MM.1S (cell line): ENCODE results near the gene SNX7.

ENCODE experiments used
- DNase-seq: peaks from one replicate; pipeline ENCODE4 v3.0.0-alpha.2; 2015
- H2AFZ ChIP-seq: fragments of 300-600 bp; sonication (generic); 2 replicates; pipeline ENCODE4 v1.6.0; 2016; ENCODE audit warnings: antibody characterized with exemption, low read length
- H3F3A ChIP-seq: fragments of 300-600 bp; sonication (generic); 2 replicates; pipeline ENCODE4 v1.6.1; 2016; ENCODE audit warnings: mild to moderate bottlenecking, antibody characterized with exemption, low read length, moderate library complexity, mixed read lengths; ENCODE audit not compliant: insufficient read depth
- H3K27ac ChIP-seq: fragments of 300-600 bp; sonication (generic); 2 replicates; pipeline ENCODE4 v1.5.1; 2016; ENCODE audit warnings: mild to moderate bottlenecking, low read length
- H3K27me3 ChIP-seq: fragments of 300-600 bp; sonication (generic); replicated peaks from 2 replicates; pipeline ENCODE4 v1.6.0; 2016; ENCODE audit warnings: low read length; ENCODE audit not compliant: insufficient read depth
- H3K36me3 ChIP-seq: fragments of 300-600 bp; sonication (generic); replicated peaks from 2 replicates; pipeline ENCODE4 v1.6.1; 2016; ENCODE audit warnings: mild to moderate bottlenecking, low read length, mixed read lengths; ENCODE audit not compliant: insufficient read depth
- H3K4me1 ChIP-seq: fragments of 300-600 bp; sonication (generic); 2 replicates; pipeline ENCODE4 v1.6.1; 2016; ENCODE audit warnings: low read length, mixed read lengths
- H3K4me2 ChIP-seq: fragments of 300-600 bp; sonication (generic); 2 replicates; pipeline ENCODE4 v1.6.0; 2016; ENCODE audit warnings: low read depth, low read length
- H3K4me3 ChIP-seq: fragments of 300-600 bp; sonication (generic); 2 replicates; pipeline ENCODE4 v1.5.1; 2016; ENCODE audit warnings: low read length, mixed read lengths
- H3K79me2 ChIP-seq: fragments of 300-600 bp; sonication (generic); 2 replicates; pipeline ENCODE4 v1.6.1; 2016; ENCODE audit warnings: mixed run types, low read length, mixed read lengths
- H3K9ac ChIP-seq: fragments of 300-600 bp; sonication (generic); 2 replicates; pipeline ENCODE4 v1.6.1; 2016; ENCODE audit warnings: low read length, mixed read lengths
- H3K9me2 ChIP-seq: fragments of 300-600 bp; sonication (generic); replicated peaks from 2 replicates; pipeline ENCODE4 v1.6.1; 2016; ENCODE audit warnings: mild to moderate bottlenecking, low read length, mixed read lengths; ENCODE audit not compliant: insufficient read depth
- H3K9me3 ChIP-seq: fragments of 300-600 bp; sonication (generic); replicated peaks from 2 replicates; pipeline ENCODE4 v1.6.1; 2016; ENCODE audit warnings: mild to moderate bottlenecking, low read length, mixed read lengths; ENCODE audit not compliant: insufficient read depth
- H4K20me1 ChIP-seq: fragments of 300-600 bp; sonication (generic); 2 replicates; pipeline ENCODE4 v1.6.1; 2016; ENCODE audit warnings: mild to moderate bottlenecking, low read length, moderate library complexity, mixed read lengths; ENCODE audit not compliant: insufficient read depth
- CTCF ChIP-seq: fragments of 300-600 bp; sonication (generic); IDR thresholded peaks from 2 replicates; pipeline ENCODE4 v1.5.1; 2016; ENCODE audit warnings: antibody characterized with exemption, low read length, mixed read lengths
- EZH2 ChIP-seq: fragments of 300-600 bp; sonication (generic); optimal IDR thresholded peaks from 2 replicates; pipeline ENCODE3; 2017; ENCODE audit warnings: low read depth, mild to moderate bottlenecking, antibody characterized with exemption, low read length, mixed read lengths
- EZH2phosphoT487 ChIP-seq: fragments of 300-600 bp; sonication (generic); IDR thresholded peaks from 2 replicates; pipeline ENCODE4 v1.6.1; 2018; ENCODE audit warnings: antibody characterized with exemption, low read length

Gene SNX7

DNA sequence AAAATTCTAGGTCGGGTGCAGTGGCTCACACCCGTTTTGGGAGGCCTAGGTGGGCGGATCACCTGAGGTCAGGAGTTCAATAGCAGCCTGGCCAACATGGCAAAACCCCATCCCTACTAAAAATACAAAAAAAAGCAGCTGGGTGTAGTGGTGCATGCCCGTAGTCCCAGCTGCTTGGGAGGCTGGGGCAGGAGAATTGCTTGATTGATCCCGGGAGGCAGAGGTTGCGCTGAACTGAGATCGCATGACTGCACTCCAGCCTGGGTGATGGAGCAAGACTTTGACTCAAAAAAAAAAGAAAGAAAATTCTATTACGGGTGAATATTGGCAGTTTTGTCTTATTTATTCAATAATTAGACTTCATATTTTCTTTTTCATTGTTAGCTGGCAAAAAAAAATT, 62.1 kb downstream of the SNX7 start:
- no peaks in the 10 kb centered on the region for H3K36me3 ChIP-seq
- H4K20me1 ChIP-seq, result no peaks in the 10 kb centered on the region
- H3K79me2 ChIP-seq, result no peaks in the 10 kb centered on the region
- DNase-seq, result no peak
- no peak overlapping the region for H3K4me2 ChIP-seq
- TF ChIP-seq EZH2phosphoT487 (no peak), EZH2 (no peak), CTCF (no peak)
- no peaks in the 10 kb centered on the region for H3K27me3 ChIP-seq
- no peak overlapping the region for H3K9ac ChIP-seq
- H2AFZ ChIP-seq, result no peak overlapping the region
- no peaks in the 10 kb centered on the region for H3K9me2 ChIP-seq
- H3K9me3 ChIP-seq, result no peaks in the 10 kb centered on the region
- H3K27ac ChIP-seq, result no peak overlapping the region
- no peaks in the 10 kb centered on the region for H3F3A ChIP-seq
- H3K4me1 ChIP-seq, result no peaks in the 10 kb centered on the region
- H3K4me3 ChIP-seq, result no peak overlapping the region

DNA sequence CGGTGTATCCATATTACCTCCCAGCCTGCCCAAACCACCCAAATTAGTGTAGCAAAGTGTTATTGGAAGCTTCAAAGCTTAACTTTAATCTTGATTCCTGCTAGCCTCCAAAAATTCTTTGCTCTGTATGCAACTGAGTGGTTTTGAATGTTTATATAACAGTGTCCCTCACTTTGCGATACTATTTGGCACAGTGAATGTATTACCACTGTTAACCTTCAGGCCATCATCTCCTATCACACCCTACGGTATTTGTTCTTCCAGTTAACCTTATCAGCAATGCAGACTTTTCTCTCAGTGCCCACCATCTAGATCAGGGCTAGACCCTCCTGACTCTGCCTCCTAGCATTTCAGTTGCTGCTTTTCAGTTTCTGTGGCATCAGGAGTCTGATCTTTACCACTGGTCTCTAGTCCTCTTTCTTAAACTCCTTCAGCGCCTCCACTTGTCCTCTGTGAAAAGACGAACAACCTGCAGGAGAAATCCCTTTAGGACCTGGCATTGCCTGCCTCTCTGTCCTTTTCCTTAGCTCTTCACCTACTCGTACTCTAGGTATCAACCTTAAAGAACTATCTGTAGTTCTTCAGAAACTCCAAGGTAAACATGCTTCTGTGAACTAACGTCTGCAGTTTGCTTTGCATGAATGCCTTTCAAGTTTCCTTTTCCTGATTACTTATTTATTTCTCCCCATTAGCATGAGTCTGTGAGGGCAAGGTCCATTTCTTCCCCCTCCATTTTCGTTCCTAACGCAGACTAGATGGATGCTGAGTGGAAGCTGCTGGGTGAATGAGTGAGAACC, 71.7 kb downstream of the SNX7 start:
- H3K4me2 ChIP-seq, result no peak overlapping the region

GRCh38 chr1:98733782-98734112, 72.2 kb downstream of the SNX7 start:
- no peaks in the 10 kb centered on the region for H4K20me1 ChIP-seq
- H3K9me3 ChIP-seq, result no peaks in the 10 kb centered on the region
- H3F3A ChIP-seq, result no peaks in the 10 kb centered on the region
- no peak overlapping the region for H3K27ac ChIP-seq
- H3K36me3 ChIP-seq, result no peaks in the 10 kb centered on the region
- no peaks in the 10 kb centered on the region for H3K4me1 ChIP-seq
- no peak overlapping the region for H2AFZ ChIP-seq
- DNase-seq, result no peak
- H3K4me2 ChIP-seq, result no peak overlapping the region
- H3K9me2 ChIP-seq, result no peaks in the 10 kb centered on the region
- H3K27me3 ChIP-seq, result no peaks in the 10 kb centered on the region
- no peak overlapping the region for H3K9ac ChIP-seq
- H3K79me2 ChIP-seq, result no peaks in the 10 kb centered on the region
- H3K4me3 ChIP-seq, result no peak overlapping the region
- TF ChIP-seq CTCF (no peak), EZH2 (no peak)

More for the DNA sequence above, 71.7 kb downstream of the SNX7 start:
- Histone ChIP-seq H3K4me1 (no peaks in the 10 kb centered on the region), H3K27me3 (no peaks in the 10 kb centered on the region), H4K20me1 (no peaks in the 10 kb centered on the region), H3K27ac (no peak overlapping the region), H3F3A (no peaks in the 10 kb centered on the region), H3K36me3 (no peaks in the 10 kb centered on the region), H3K79me2 (no peaks in the 10 kb centered on the region), H2AFZ (no peak overlapping the region), H3K9me2 (no peaks in the 10 kb centered on the region), H3K9me3 (no peaks in the 10 kb centered on the region), H3K4me3 (no peak overlapping the region), H3K9ac (no peak overlapping the region)
- TF ChIP-seq CTCF (no peak), EZH2 (no peak), EZH2phosphoT487 (no peak)
- no peak for DNase-seq
